WI38 (cell line): ENCODE data around the gene NEDD4.

Source experiments
- H3K4me3 ChIP-seq: 2 replicates; pipeline ENCODE4 v1.5.1; 2011; ENCODE audit warnings: low read depth, mild to moderate bottlenecking, control low read depth, low read length
- CTCF ChIP-seq: IDR thresholded peaks from 2 replicates; pipeline ENCODE4 v1.5.1; 2012; ENCODE audit warnings: low read depth, mild to moderate bottlenecking, control low read depth, low read length

Gene NEDD4

GRCh38 chr15:55782901-55783300 is 210.5 kb downstream of the NEDD4 start:
- TF ChIP-seq CTCF, result no peak
- no peak overlapping the region for H3K4me3 ChIP-seq

GRCh38 chr15:55780292-55780691 is 213.1 kb downstream of the NEDD4 start:
- TF ChIP-seq CTCF, result no peak

GRCh38 chr15:55778932-55779331 is 214.5 kb downstream of the NEDD4 start:
- H3K4me3 ChIP-seq, result no peak overlapping the region
- no peak for TF ChIP-seq CTCF

More at GRCh38 chr15:55780292-55780691, 213.1 kb downstream of the NEDD4 start:
- H3K4me3 ChIP-seq, result no peak overlapping the region
